Glomerular visceral epithelial cell (primary cell): Measurements from ENCODE around the gene PCCA.
A peak's percentile ranks its signal among the peaks of the same experiment; 100 is the strongest.
"Not testable (repeated sequence)": the region's sequence is repeated elsewhere in the genome, so short reads cannot be mapped to it uniquely, and the experiment has no call there.

Experiments used
- DNase-seq: peaks from one replicate; pipeline ENCODE4 v3.0.0-alpha.2; 2016; ENCODE audit errors: extremely low spot score

Gene PCCA

GRCh38 chr13:100088644-100089464 lies at the start of gene PCCA:
Gene PCCA, plus strand, starts transcription at chr13:100089093. Its CDS starts 28 bp downstream, at chr13:100089121.
- peak; percentile 94 for DNase-seq

GRCh38 chr13:100039740-100040139 lies 49.2 kb upstream of the PCCA start:
- no peak for DNase-seq

GRCh38 chr13:100040196-100040595 lies 48.7 kb upstream of the PCCA start:
- DNase-seq: no peak

GRCh38 chr13:100044936-100045335 lies 44.0 kb upstream of the PCCA start:
- DNase-seq: no peak

GRCh38 chr13:100045355-100045754 lies 43.5 kb upstream of the PCCA start:
- DNase-seq: no peak

- no peak for DNase-seq
Measured at GRCh38 chr13:100051070-100051469, 37.8 kb upstream of the PCCA start.

- no peak for DNase-seq
Measured at GRCh38 chr13:100059827-100060226, 29.1 kb upstream of the PCCA start.

GRCh38 chr13:100063333-100063732 lies 25.6 kb upstream of the PCCA start:
- peak; percentile 15 for DNase-seq

GRCh38 chr13:100063906-100064305 lies 25.0 kb upstream of the PCCA start:
- DNase-seq: no peak

- no peak for DNase-seq
Measured at GRCh38 chr13:100068133-100068931, 20.6 kb upstream of the PCCA start.

GRCh38 chr13:100069278-100069677 lies 19.6 kb upstream of the PCCA start:
- no peak for DNase-seq

GRCh38 chr13:100075700-100076587 lies 12.9 kb upstream of the PCCA start:
- no peak for DNase-seq

- not testable (repeated sequence) for DNase-seq
Measured at GRCh38 chr13:100079003-100079402, 9.9 kb upstream of the PCCA start.

GRCh38 chr13:100083401-100083800 lies 5.5 kb upstream of the PCCA start:
- DNase-seq: not testable (repeated sequence)

GRCh38 chr13:100088273-100088643 lies 635 bp upstream of the PCCA start:
- DNase-seq: no peak

- DNase-seq: no peak
Measured at GRCh38 chr13:100089465-100090032, 656 bp downstream of the PCCA start.

- no peak for DNase-seq
Measured at GRCh38 chr13:100090861-100091260, 2.0 kb downstream of the PCCA start.

GRCh38 chr13:100091391-100091790 lies 2.5 kb downstream of the PCCA start:
- no peak for DNase-seq

GRCh38 chr13:100092273-100092672 lies 3.4 kb downstream of the PCCA start:
- DNase-seq: not testable (repeated sequence)

GRCh38 chr13:100095498-100095897 lies 6.6 kb downstream of the PCCA start:
- DNase-seq: no peak

GRCh38 chr13:100096526-100096925 lies 7.6 kb downstream of the PCCA start:
- no peak for DNase-seq

GRCh38 chr13:100097821-100098220 lies 8.9 kb downstream of the PCCA start:
- DNase-seq: no peak
